Esophagus muscularis mucosa (tissue), 4 donors: ENCODE measurements around the gene MEX3C.

Experiments
- CTCF ChIP-seq, 3 experiments: fragments of 200-600 bp in 2 of 3; fragments of 450-650 bp in 1 of 3; sonication (generic) in 2 of 3; IDR thresholded peaks; one replicate each; pipeline ENCODE4 v1.5.1; 2017 to 2019; ENCODE audit warnings: antibody characterized with exemption in 3 of 3, mild to moderate bottlenecking in 2 of 3, moderate library complexity in 1 of 3
- EP300 ChIP-seq: sonication (generic); formaldehyde crosslinking; IDR thresholded peaks from one replicate; pipeline ENCODE4 v1.6.1; 2017; ENCODE audit warnings: antibody characterized with exemption
- POLR2A ChIP-seq: fragments of 450-650 bp; IDR thresholded peaks from one replicate; pipeline ENCODE4 v1.6.1; 2017; ENCODE audit warnings: antibody characterized with exemption, moderate library complexity, mild to moderate bottlenecking, low read depth
- POLR2AphosphoS5 ChIP-seq, 2 donors: sonication (generic); formaldehyde crosslinking; IDR thresholded peaks; one replicate each; pipeline ENCODE4 v1.6.1; 2017; ENCODE audit warnings: antibody characterized with exemption in 2 of 2

- TF ChIP-seq CTCF (IDR thresholded peaks at IDR 0.05) (no peak), POLR2A (no peak), POLR2AphosphoS5 (IDR thresholded peaks at IDR 0.05) (no peak), EP300 (no peak)
Measured at GRCh38 chr18:51164761-51165281, 32.7 kb downstream of the MEX3C start.
